Osteoblast (primary cell): Measurements from ENCODE around the gene CHP1. TPM values are rescaled to one million over a fixed set of nuclear protein-coding genes. Genes with fewer than 3 reads are reported as not detected.
"Not testable (repeated sequence)": the region's sequence is repeated elsewhere in the genome, so short reads cannot be mapped to it uniquely, and the experiment has no call there.

Experiments
- DNase-seq: peaks from one replicate; pipeline ENCODE4 v3.0.0; 2011; ENCODE audit warnings: low spot score, mixed read lengths; ENCODE audit not compliant: insufficient read length; ENCODE audit errors: missing footprints
- H2AFZ ChIP-seq: 2 replicates; pipeline ENCODE4 v1.6.0; 2011; ENCODE audit warnings: mild to moderate bottlenecking, low read length
- H3K27ac ChIP-seq: 2 replicates; pipeline ENCODE4 v1.5.1; 2011; ENCODE audit warnings: mild to moderate bottlenecking, low read depth, low read length, moderate library complexity
- H3K27me3 ChIP-seq: 2 replicates; pipeline ENCODE4 v1.6.0; 2012; ENCODE audit warnings: mild to moderate bottlenecking, control low read depth, inconsistent platforms, low read length, moderate library complexity; ENCODE audit not compliant: insufficient read depth
- H3K36me3 ChIP-seq: 2 replicates; pipeline ENCODE4 v1.5.1; 2011; ENCODE audit warnings: mild to moderate bottlenecking, low read length, control low read depth, moderate library complexity; ENCODE audit not compliant: insufficient read depth
- H3K4me1 ChIP-seq: 2 replicates; pipeline ENCODE4 v1.5.1; 2011; ENCODE audit warnings: mild to moderate bottlenecking, low read length, control low read depth, moderate library complexity; ENCODE audit not compliant: insufficient read depth
- H3K4me2 ChIP-seq: 2 replicates; pipeline ENCODE4 v1.6.0; 2011; ENCODE audit warnings: mild to moderate bottlenecking, low read length; ENCODE audit not compliant: insufficient read depth
- H3K4me3 ChIP-seq: fragments of 200-600 bp; sonication (generic); 3 replicates; pipeline ENCODE4 v1.5.1; 2012; ENCODE audit warnings: mild to moderate bottlenecking, low read length, inconsistent platforms; ENCODE audit not compliant: insufficient read depth
- H3K79me2 ChIP-seq: 2 replicates; pipeline ENCODE4 v1.6.0; 2012; ENCODE audit warnings: mild to moderate bottlenecking, low read length, control low read depth, inconsistent platforms; ENCODE audit not compliant: insufficient read depth
- H3K9me3 ChIP-seq: 2 replicates; pipeline ENCODE4 v1.5.1; 2011; ENCODE audit warnings: low read depth, low read length, control low read depth
- H4K20me1 ChIP-seq: 2 replicates; pipeline ENCODE4 v1.6.0; 2012; ENCODE audit warnings: mild to moderate bottlenecking, low read length, control low read depth; ENCODE audit not compliant: insufficient read depth
- CTCF ChIP-seq: IDR thresholded peaks from 2 replicates; pipeline ENCODE4 v1.5.1; 2011; ENCODE audit warnings: mild to moderate bottlenecking, low read depth, low read length, moderate library complexity; ENCODE audit errors: extremely low read depth
- total RNA-seq: library from RNA; depleted of rRNA; stranded (reverse); fragments of >200 nt; gene quantifications from 2 replicates; pipeline ENCODE4 v1.2.3, GENCODE V29; 2012

CHP1 gene
- total RNA-seq, 1 donor: 99.2 TPM

GRCh38 chr15:41281236-41281635 is 50.2 kb downstream of the CHP1 start:
- Histone ChIP-seq H2AFZ (no peak overlapping the region), H3K79me2 (peaks cover 22% of the 10 kb centered on the region), H3K4me2 (peak overlapping the region; percentile 4), H3K4me3 (no peak overlapping the region), H3K4me1 (peaks cover 25% of the 10 kb centered on the region), H3K27ac (no peak overlapping the region), H4K20me1 (no peaks in the 10 kb centered on the region), H3K36me3 (peaks cover 6% of the 10 kb centered on the region), H3K9me3 (no peaks in the 10 kb centered on the region), H3K27me3 (no peaks in the 10 kb centered on the region)
- DNase-seq: peak; percentile 90
- TF ChIP-seq CTCF: no peak

- not testable (repeated sequence) for H3K9me3 ChIP-seq, H3K27me3 ChIP-seq, H3K4me3 ChIP-seq, H2AFZ ChIP-seq, H3K4me2 ChIP-seq, DNase-seq, H4K20me1 ChIP-seq, H3K27ac ChIP-seq
- peaks cover 32% of the 10 kb centered on the region for H3K4me1 ChIP-seq
- peaks cover 18% of the 10 kb centered on the region for H3K36me3 ChIP-seq
- peaks cover 25% of the 10 kb centered on the region for H3K79me2 ChIP-seq
These were observed 51.4 kb downstream of the CHP1 start for GRCh38 chr15:41282436-41282835.

- H4K20me1 ChIP-seq, H3K27me3 ChIP-seq, H3K9me3 ChIP-seq: not testable (repeated sequence)
- Histone ChIP-seq H3K4me2 (peak overlapping the region; percentile 81), H3K4me3 (peak overlapping the region; percentile 92), H3K4me1 (peaks cover 32% of the 10 kb centered on the region), H3K27ac (peak overlapping the region; percentile 76), H3K36me3 (peaks cover 23% of the 10 kb centered on the region), H2AFZ (peak overlapping the region; percentile 77), H3K79me2 (peaks cover 29% of the 10 kb centered on the region)
- DNase-seq: peak; percentile 13
These were observed 52.0 kb downstream of the CHP1 start for GRCh38 chr15:41282980-41283652.

GRCh38 chr15:41283653-41284426 is 52.8 kb downstream of the CHP1 start:
- no peaks in the 10 kb centered on the region for H4K20me1 ChIP-seq
- H3K4me2 ChIP-seq: peak overlapping the region; percentile 95
- DNase-seq: peak; percentile 99
- peak overlapping the region; percentile 92 for H3K4me3 ChIP-seq
- no peaks in the 10 kb centered on the region for H3K27me3 ChIP-seq
- no peak for TF ChIP-seq CTCF
- H3K79me2 ChIP-seq: peaks cover 36% of the 10 kb centered on the region
- H3K9me3 ChIP-seq: no peaks in the 10 kb centered on the region
- peak overlapping the region; percentile 77 for H3K27ac ChIP-seq
- peak overlapping the region; percentile 83 for H2AFZ ChIP-seq
- peaks cover 32% of the 10 kb centered on the region for H3K4me1 ChIP-seq
- peaks cover 30% of the 10 kb centered on the region for H3K36me3 ChIP-seq
